Epidermal melanocyte (primary cell): ENCODE data around the gene OR9G1.
A peak's percentile ranks its signal among the peaks of the same experiment; 100 is the strongest.
"Not testable (repeated sequence)": the region's sequence is repeated elsewhere in the genome, so short reads cannot be mapped to it uniquely, and the experiment has no call there.

Experiments used
- DNase-seq: peaks from one replicate; pipeline ENCODE4 v3.0.0; 2011; ENCODE audit warnings: low spot score; ENCODE audit not compliant: insufficient read length

OR9G1 gene

GRCh38 chr11:56698795-56699194, at the start of gene OR9G1:
Gene OR9G1 (plus strand): TSS chr11:56699095. CDS start chr11:56700388, 1,293 bp downstream.
- no peak for DNase-seq

- no peak for DNase-seq
These were observed 39.1 kb upstream of the OR9G1 start for GRCh38 chr11:56659755-56660154.

- no peak for DNase-seq
These were observed 35.5 kb upstream of the OR9G1 start, which contains the start of gene OR5AR1 for GRCh38 chr11:56663386-56663785. Gene OR5AR1 (plus strand): TSS chr11:56663686. CDS start chr11:56663686, 0 bp downstream.

GRCh38 chr11:56670984-56671383, 27.9 kb upstream of the OR9G1 start:
- DNase-seq, result no peak

- DNase-seq, result no peak
These were observed 10.3 kb upstream of the OR9G1 start for GRCh38 chr11:56688554-56689100.

GRCh38 chr11:56691179-56691578, 7.7 kb upstream of the OR9G1 start:
- DNase-seq, result not testable (repeated sequence)

GRCh38 chr11:56693428-56693827, 5.5 kb upstream of the OR9G1 start:
- no peak for DNase-seq

- DNase-seq, result no peak
These were observed 1.5 kb downstream of the OR9G1 start for GRCh38 chr11:56700242-56700913.

- peak; percentile 28 for DNase-seq
These were observed 2.1 kb downstream of the OR9G1 start for GRCh38 chr11:56700914-56701485.

GRCh38 chr11:56705784-56706396, 7.0 kb downstream of the OR9G1 start:
- DNase-seq, result no peak

GRCh38 chr11:56706486-56706885, 7.6 kb downstream of the OR9G1 start:
- no peak for DNase-seq

- no peak for DNase-seq
These were observed 15.3 kb downstream of the OR9G1 start for GRCh38 chr11:56714206-56714605.

GRCh38 chr11:56716379-56716854, 17.5 kb downstream of the OR9G1 start:
- no peak for DNase-seq

GRCh38 chr11:56720513-56720912, 21.6 kb downstream of the OR9G1 start:
- no peak for DNase-seq

GRCh38 chr11:56740107-56740506, 41.2 kb downstream of the OR9G1 start:
- DNase-seq, result no peak

GRCh38 chr11:56740886-56741285, 42.0 kb downstream of the OR9G1 start:
- no peak for DNase-seq

- no peak for DNase-seq
These were observed 49.7 kb downstream of the OR9G1 start, which contains the start of gene OR9G4 for GRCh38 chr11:56748597-56748996. Gene OR9G4 (minus strand): TSS chr11:56748697. CDS start chr11:56743766, 4,931 bp downstream.

- DNase-seq, result no peak
These were observed 51.3 kb downstream of the OR9G1 start for GRCh38 chr11:56750190-56750589.

- DNase-seq, result no peak
These were observed 52.6 kb downstream of the OR9G1 start for GRCh38 chr11:56751480-56751879.
